ENCODE results near the gene SUPT16H. TPM values are rescaled to one million over a fixed set of nuclear protein-coding genes. Genes with fewer than 3 reads are reported as not detected.

Gene SUPT16H
- total and polyA plus RNA-seq, 2 of the 13 experiments (the other 11 are each of a cell fraction or from before 2014, with no cell fraction given): 77.5 to 230 TPM

DNA sequence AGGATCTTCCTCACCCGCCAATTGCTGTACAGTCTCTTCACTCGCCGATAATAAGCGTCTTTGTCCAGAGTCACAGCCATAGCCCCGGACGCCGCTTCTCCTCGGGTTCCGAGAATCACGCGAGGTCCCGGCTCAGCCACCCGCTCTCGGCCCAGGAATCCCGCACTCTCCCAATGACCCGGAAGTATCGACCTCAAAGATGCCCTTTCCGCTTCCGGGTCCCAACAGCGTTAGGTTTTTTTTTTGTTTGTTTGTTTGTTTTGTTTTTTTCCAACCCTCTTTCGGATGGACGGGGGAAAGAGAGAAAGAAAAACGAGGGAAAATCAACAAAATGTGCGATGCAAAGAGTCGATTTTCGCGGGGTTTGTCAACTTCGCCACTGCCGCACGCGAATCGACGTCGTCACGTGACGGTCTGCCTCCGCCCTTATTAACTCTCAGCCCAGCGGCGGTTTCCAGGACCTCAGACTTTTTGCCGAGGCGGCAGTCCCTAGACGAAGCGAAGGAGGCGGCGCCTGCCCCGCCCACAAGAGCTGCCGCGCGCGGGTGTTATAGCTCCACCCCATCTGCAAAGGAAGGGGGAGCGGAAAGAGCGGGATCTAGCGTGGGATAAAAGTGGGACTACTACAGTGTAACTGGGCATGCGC lies at the start of gene SUPT16H (continued):
- peak; percentile 43; the same call in 1 of the 2 replicates for TF ChIP-seq ZNF782 (CRISPR knock-in tag; IDR thresholded peaks at IDR 0.05; ENCODE audit: borderline replicate concordance)
- TF ChIP-seq, protein P1, sequence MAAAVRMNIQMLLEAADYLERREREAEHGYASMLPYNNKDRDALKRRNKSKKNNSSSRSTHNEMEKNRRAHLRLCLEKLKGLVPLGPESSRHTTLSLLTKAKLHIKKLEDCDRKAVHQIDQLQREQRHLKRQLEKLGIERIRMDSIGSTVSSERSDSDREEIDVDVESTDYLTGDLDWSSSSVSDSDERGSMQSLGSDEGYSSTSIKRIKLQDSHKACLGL (CRISPR knock-in tag; IDR thresholded peaks at IDR 0.05): peak; percentile 29; the same call in 1 of the 2 replicates
- TF ChIP-seq, protein P2, sequence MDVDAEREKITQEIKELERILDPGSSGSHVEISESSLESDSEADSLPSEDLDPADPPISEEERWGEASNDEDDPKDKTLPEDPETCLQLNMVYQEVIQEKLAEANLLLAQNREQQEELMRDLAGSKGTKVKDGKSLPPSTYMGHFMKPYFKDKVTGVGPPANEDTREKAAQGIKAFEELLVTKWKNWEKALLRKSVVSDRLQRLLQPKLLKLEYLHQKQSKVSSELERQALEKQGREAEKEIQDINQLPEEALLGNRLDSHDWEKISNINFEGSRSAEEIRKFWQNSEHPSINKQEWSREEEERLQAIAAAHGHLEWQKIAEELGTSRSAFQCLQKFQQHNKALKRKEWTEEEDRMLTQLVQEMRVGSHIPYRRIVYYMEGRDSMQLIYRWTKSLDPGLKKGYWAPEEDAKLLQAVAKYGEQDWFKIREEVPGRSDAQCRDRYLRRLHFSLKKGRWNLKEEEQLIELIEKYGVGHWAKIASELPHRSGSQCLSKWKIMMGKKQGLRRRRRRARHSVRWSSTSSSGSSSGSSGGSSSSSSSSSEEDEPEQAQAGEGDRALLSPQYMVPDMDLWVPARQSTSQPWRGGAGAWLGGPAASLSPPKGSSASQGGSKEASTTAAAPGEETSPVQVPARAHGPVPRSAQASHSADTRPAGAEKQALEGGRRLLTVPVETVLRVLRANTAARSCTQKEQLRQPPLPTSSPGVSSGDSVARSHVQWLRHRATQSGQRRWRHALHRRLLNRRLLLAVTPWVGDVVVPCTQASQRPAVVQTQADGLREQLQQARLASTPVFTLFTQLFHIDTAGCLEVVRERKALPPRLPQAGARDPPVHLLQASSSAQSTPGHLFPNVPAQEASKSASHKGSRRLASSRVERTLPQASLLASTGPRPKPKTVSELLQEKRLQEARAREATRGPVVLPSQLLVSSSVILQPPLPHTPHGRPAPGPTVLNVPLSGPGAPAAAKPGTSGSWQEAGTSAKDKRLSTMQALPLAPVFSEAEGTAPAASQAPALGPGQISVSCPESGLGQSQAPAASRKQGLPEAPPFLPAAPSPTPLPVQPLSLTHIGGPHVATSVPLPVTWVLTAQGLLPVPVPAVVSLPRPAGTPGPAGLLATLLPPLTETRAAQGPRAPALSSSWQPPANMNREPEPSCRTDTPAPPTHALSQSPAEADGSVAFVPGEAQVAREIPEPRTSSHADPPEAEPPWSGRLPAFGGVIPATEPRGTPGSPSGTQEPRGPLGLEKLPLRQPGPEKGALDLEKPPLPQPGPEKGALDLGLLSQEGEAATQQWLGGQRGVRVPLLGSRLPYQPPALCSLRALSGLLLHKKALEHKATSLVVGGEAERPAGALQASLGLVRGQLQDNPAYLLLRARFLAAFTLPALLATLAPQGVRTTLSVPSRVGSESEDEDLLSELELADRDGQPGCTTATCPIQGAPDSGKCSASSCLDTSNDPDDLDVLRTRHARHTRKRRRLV (CRISPR knock-in tag; IDR thresholded peaks at IDR 0.05): 0 out of 2 replicates have a peak, but pooled peaks have one; percentile 21
- TF ChIP-seq ZNF256 (CRISPR knock-in tag; conservative IDR thresholded peaks at IDR 0.05): no peak; the same call in 1 of the 2 replicates
- TF ChIP-seq ZNF605 (CRISPR knock-in tag; IDR thresholded peaks at IDR 0.05): peak; percentile 94
- peak; percentile 88 for TF ChIP-seq POLR2AphosphoS5 (IDR thresholded peaks at IDR 0.05; ENCODE audit: low read depth, low read length)
- TF ChIP-seq, protein P3, sequence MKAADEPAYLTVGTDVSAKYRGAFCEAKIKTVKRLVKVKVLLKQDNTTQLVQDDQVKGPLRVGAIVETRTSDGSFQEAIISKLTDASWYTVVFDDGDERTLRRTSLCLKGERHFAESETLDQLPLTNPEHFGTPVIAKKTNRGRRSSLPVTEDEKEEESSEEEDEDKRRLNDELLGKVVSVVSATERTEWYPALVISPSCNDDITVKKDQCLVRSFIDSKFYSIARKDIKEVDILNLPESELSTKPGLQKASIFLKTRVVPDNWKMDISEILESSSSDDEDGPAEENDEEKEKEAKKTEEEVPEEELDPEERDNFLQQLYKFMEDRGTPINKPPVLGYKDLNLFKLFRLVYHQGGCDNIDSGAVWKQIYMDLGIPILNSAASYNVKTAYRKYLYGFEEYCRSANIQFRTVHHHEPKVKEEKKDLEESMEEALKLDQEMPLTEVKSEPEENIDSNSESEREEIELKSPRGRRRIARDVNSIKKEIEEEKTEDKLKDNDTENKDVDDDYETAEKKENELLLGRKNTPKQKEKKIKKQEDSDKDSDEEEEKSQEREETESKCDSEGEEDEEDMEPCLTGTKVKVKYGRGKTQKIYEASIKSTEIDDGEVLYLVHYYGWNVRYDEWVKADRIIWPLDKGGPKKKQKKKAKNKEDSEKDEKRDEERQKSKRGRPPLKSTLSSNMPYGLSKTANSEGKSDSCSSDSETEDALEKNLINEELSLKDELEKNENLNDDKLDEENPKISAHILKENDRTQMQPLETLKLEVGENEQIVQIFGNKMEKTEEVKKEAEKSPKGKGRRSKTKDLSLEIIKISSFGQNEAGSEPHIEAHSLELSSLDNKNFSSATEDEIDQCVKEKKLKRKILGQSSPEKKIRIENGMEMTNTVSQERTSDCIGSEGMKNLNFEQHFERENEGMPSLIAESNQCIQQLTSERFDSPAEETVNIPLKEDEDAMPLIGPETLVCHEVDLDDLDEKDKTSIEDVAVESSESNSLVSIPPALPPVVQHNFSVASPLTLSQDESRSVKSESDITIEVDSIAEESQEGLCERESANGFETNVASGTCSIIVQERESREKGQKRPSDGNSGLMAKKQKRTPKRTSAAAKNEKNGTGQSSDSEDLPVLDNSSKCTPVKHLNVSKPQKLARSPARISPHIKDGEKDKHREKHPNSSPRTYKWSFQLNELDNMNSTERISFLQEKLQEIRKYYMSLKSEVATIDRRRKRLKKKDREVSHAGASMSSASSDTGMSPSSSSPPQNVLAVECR (CRISPR knock-in tag; IDR thresholded peaks at IDR 0.05; ENCODE audit: borderline replicate concordance): peak; percentile 91
- TF ChIP-seq, protein P4, sequence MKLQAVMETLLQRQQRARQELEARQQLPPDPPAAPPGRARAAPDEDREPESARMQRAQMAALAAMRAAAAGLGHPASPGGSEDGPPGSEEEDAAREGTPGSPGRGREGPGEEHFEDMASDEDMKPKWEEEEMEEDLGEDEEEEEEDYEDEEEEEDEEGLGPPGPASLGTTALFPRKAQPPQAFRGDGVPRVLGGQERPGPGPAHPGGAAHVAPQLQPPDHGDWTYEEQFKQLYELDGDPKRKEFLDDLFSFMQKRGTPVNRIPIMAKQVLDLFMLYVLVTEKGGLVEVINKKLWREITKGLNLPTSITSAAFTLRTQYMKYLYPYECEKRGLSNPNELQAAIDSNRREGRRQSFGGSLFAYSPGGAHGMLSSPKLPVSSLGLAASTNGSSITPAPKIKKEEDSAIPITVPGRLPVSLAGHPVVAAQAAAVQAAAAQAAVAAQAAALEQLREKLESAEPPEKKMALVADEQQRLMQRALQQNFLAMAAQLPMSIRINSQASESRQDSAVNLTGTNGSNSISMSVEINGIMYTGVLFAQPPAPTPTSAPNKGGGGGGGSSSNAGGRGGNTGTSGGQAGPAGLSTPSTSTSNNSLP (IDR thresholded peaks at IDR 0.05; ENCODE audit: low read depth, low read length): no peak
- TF ChIP-seq, protein P5, sequence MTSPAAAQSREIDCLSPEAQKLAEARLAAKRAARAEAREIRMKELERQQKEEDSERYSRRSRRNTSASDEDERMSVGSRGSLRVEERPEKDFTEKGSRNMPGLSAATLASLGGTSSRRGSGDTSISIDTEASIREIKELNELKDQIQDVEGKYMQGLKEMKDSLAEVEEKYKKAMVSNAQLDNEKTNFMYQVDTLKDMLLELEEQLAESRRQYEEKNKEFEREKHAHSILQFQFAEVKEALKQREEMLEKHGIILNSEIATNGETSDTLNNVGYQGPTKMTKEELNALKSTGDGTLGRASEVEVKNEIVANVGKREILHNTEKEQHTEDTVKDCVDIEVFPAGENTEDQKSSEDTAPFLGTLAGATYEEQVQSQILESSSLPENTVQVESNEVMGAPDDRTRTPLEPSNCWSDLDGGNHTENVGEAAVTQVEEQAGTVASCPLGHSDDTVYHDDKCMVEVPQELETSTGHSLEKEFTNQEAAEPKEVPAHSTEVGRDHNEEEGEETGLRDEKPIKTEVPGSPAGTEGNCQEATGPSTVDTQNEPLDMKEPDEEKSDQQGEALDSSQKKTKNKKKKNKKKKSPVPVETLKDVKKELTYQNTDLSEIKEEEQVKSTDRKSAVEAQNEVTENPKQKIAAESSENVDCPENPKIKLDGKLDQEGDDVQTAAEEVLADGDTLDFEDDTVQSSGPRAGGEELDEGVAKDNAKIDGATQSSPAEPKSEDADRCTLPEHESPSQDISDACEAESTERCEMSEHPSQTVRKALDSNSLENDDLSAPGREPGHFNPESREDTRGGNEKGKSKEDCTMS (CRISPR knock-in tag; conservative IDR thresholded peaks at IDR 0.05): no peak
- peak; percentile 52 for TF ChIP-seq SKI (IDR thresholded peaks at IDR 0.05; ENCODE audit: partially characterized antibody)
- TF ChIP-seq, protein P6, sequence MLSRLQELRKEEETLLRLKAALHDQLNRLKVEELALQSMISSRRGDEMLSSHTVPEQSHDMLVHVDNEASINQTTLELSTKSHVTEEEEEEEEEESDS (CRISPR knock-in tag; IDR thresholded peaks at IDR 0.05; ENCODE audit: borderline replicate concordance): no peak
- TF ChIP-seq CHD4 (IDR thresholded peaks at IDR 0.05; ENCODE audit: borderline replicate concordance, low read length): no peak
- peak; percentile 92 for TF ChIP-seq CHD2 (IDR thresholded peaks at IDR 0.05; ENCODE audit: low read depth, low read length)
- peak; percentile 82 for TF ChIP-seq MIXL1 (CRISPR knock-in tag; IDR thresholded peaks at IDR 0.05)

Data from HepG2 (cell line).